ENCODE results near the gene TUFT1. TPM values are rescaled to one million over a fixed set of nuclear protein-coding genes. Genes with fewer than 3 reads are reported as not detected.

TUFT1 gene
- total RNA-seq, 4 donors from 2014 or later: 83.4 to 121 (median 91.5) TPM

GRCh38 chr1:151533870-151534269, 6.2 kb upstream of the TUFT1 start:
- H3K4me1 ChIP-seq: no peaks in the 10 kb centered on the region
- H3K36me3 ChIP-seq: no peaks in the 10 kb centered on the region
- H3K27me3 ChIP-seq: no peaks in the 10 kb centered on the region
- no peaks in the 10 kb centered on the region for H3K9me3 ChIP-seq
- TF ChIP-seq CTCF (IDR thresholded peaks at IDR 0.05) (no peak), POLR2AphosphoS5 (IDR thresholded peaks at IDR 0.05) (no peak), POLR2A (IDR thresholded peaks at IDR 0.05) (no peak), EP300 (IDR thresholded peaks at IDR 0.05) (no peak)
- H3K27ac ChIP-seq: no peak overlapping the region
- 91% methylated on average over 10 of the region's 10 CpGs for WGBS
- peak in 1 of 2 donors; percentile 56 for DNase-seq (ENCODE audit: low spot score in 2 of 2)
- H3K4me3 ChIP-seq: no peak overlapping the region

- Histone ChIP-seq H3K36me3 (no peaks in the 10 kb centered on the region), H3K4me3 (no peak overlapping the region), H3K4me1 (peaks cover 9% of the 10 kb centered on the region), H3K27me3 (no peaks in the 10 kb centered on the region), H3K27ac (no peak overlapping the region), H3K9me3 (no peaks in the 10 kb centered on the region)
- DNase-seq (ENCODE audit: low spot score in 2 of 2): peak; percentile 83 to 88
- TF ChIP-seq CTCF (IDR thresholded peaks at IDR 0.05) (peak; percentile 60 to 87), EP300 (IDR thresholded peaks at IDR 0.05) (no peak)
- 47% methylated on average over 12 of the region's 12 CpGs for WGBS
Measured at GRCh38 chr1:151534662-151535278, 5.3 kb upstream of the TUFT1 start.

- Histone ChIP-seq H3K27ac (no peak overlapping the region), H3K9me3 (no peaks in the 10 kb centered on the region), H3K4me3 (no peak overlapping the region), H3K27me3 (no peaks in the 10 kb centered on the region), H3K4me1 (peaks cover 12% of the 10 kb centered on the region), H3K36me3 (no peaks in the 10 kb centered on the region)
- 88% methylated on average over 6 of the region's 6 CpGs for whole genome bisulfite sequencing
- DNase-seq (ENCODE audit: low spot score in 2 of 2): peak in 1 of 2 donors; percentile 26
- TF ChIP-seq EP300 (IDR thresholded peaks at IDR 0.05) (no peak), CTCF (IDR thresholded peaks at IDR 0.05) (no peak), POLR2A (IDR thresholded peaks at IDR 0.05) (no peak), POLR2AphosphoS5 (IDR thresholded peaks at IDR 0.05) (no peak)
Measured at GRCh38 chr1:151535326-151536271, 4.5 kb upstream of the TUFT1 start.

GRCh38 chr1:151536499-151536898, 3.6 kb upstream of the TUFT1 start:
- Histone ChIP-seq H3K4me3 (no peak overlapping the region), H3K27ac (no peak overlapping the region), H3K27me3 (no peaks in the 10 kb centered on the region), H3K9me3 (no peaks in the 10 kb centered on the region), H3K4me1 (peaks cover 18% of the 10 kb centered on the region), H3K36me3 (no peaks in the 10 kb centered on the region)
- 91% methylated on average over 7 of the region's 7 CpGs for WGBS
- no peak for DNase-seq (ENCODE audit: low spot score in 2 of 2)
- TF ChIP-seq CTCF (IDR thresholded peaks at IDR 0.05): no peak
- TF ChIP-seq EP300 (IDR thresholded peaks at IDR 0.05): no peak
- TF ChIP-seq POLR2A (IDR thresholded peaks at IDR 0.05): no peak
- no peak for TF ChIP-seq POLR2AphosphoS5 (IDR thresholded peaks at IDR 0.05)

- Histone ChIP-seq H3K9me3 (no peaks in the 10 kb centered on the region), H3K4me1 (peaks cover 25% of the 10 kb centered on the region), H3K4me3 (no peak overlapping the region), H3K27me3 (no peaks in the 10 kb centered on the region), H3K27ac (no peak overlapping the region), H3K36me3 (no peaks in the 10 kb centered on the region)
- DNase-seq (ENCODE audit: low spot score in 2 of 2): no peak
- 69% methylated on average over 9 of the region's 9 CpGs for WGBS
- TF ChIP-seq EP300 (IDR thresholded peaks at IDR 0.05): no peak
- TF ChIP-seq POLR2A (IDR thresholded peaks at IDR 0.05): no peak
- TF ChIP-seq POLR2AphosphoS5 (IDR thresholded peaks at IDR 0.05): no peak
- TF ChIP-seq CTCF (IDR thresholded peaks at IDR 0.05): no peak
Measured at GRCh38 chr1:151537112-151537511, 3.0 kb upstream of the TUFT1 start.
